ENCODE measurements around the gene PROSER2. TPM values are rescaled to one million over a fixed set of nuclear protein-coding genes. Genes with fewer than 3 reads are reported as not detected.

PROSER2 gene
- total RNA-seq, 1 donor from 2014 or later = 5.7 TPM

- Mint-ChIP-seq H3K36me3 (ENCODE audit: low read depth, unreplicated experiment) (no peaks in the 10 kb centered on the region), H3K9me3 (ENCODE audit: unreplicated experiment) (no peaks in the 10 kb centered on the region), H3K4me1 (ENCODE audit: unreplicated experiment) (peaks cover 13% of the 10 kb centered on the region), H3K27me3 (ENCODE audit: unreplicated experiment) (no peaks in the 10 kb centered on the region), H3K4me3 (ENCODE audit: unreplicated experiment) (no peak overlapping the region), H3K27ac (ENCODE audit: unreplicated experiment) (peak overlapping the region; percentile 88)
- TF ChIP-seq, protein P1, sequence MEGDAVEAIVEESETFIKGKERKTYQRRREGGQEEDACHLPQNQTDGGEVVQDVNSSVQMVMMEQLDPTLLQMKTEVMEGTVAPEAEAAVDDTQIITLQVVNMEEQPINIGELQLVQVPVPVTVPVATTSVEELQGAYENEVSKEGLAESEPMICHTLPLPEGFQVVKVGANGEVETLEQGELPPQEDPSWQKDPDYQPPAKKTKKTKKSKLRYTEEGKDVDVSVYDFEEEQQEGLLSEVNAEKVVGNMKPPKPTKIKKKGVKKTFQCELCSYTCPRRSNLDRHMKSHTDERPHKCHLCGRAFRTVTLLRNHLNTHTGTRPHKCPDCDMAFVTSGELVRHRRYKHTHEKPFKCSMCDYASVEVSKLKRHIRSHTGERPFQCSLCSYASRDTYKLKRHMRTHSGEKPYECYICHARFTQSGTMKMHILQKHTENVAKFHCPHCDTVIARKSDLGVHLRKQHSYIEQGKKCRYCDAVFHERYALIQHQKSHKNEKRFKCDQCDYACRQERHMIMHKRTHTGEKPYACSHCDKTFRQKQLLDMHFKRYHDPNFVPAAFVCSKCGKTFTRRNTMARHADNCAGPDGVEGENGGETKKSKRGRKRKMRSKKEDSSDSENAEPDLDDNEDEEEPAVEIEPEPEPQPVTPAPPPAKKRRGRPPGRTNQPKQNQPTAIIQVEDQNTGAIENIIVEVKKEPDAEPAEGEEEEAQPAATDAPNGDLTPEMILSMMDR (IDR thresholded peaks at IDR 0.05; ENCODE audit: unreplicated experiment) = no peak
- peak; percentile 32 for DNase-seq (ENCODE audit: low spot score)
Observed at GRCh38 chr10:11901833-11902475, 78.8 kb downstream of the PROSER2 start.

GRCh38 chr10:11902646-11903045 lies 79.5 kb downstream of the PROSER2 start:
- Mint-ChIP-seq H3K9me3 (ENCODE audit: unreplicated experiment) (no peaks in the 10 kb centered on the region), H3K4me3 (ENCODE audit: unreplicated experiment) (no peak overlapping the region), H3K27me3 (ENCODE audit: unreplicated experiment) (no peaks in the 10 kb centered on the region), H3K36me3 (ENCODE audit: low read depth, unreplicated experiment) (no peaks in the 10 kb centered on the region), H3K4me1 (ENCODE audit: unreplicated experiment) (peaks cover 13% of the 10 kb centered on the region), H3K27ac (ENCODE audit: unreplicated experiment) (no peak overlapping the region)
- TF ChIP-seq, protein P1 (IDR thresholded peaks at IDR 0.05; ENCODE audit: unreplicated experiment) = no peak
- no peak for DNase-seq (ENCODE audit: low spot score)

DNA sequence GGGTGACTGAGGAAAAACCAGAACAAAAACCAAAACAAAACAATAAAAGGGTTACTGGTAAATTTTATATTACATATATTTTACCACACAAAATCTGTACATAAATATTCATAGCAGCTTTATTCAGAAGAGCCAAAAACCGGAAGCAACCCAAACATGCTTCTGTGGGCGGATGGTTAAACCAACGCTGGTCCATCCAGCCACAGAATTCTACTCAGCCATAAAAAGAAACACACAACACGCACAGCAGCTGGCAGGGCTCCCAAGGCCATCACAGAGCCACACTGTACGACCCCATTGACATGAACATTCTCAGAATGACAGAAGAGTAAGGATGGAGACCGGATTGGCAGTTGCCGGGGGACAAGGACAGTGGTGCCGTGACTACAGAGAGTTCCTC lies 83.6 kb downstream of the PROSER2 start:
- Mint-ChIP-seq H3K4me3 (ENCODE audit: unreplicated experiment) (no peak overlapping the region), H3K9me3 (ENCODE audit: unreplicated experiment) (no peaks in the 10 kb centered on the region), H3K27ac (ENCODE audit: unreplicated experiment) (peak overlapping the region; percentile 45), H3K36me3 (ENCODE audit: low read depth, unreplicated experiment) (no peaks in the 10 kb centered on the region), H3K4me1 (ENCODE audit: unreplicated experiment) (peaks cover 14% of the 10 kb centered on the region), H3K27me3 (ENCODE audit: unreplicated experiment) (peaks cover 2% of the 10 kb centered on the region)
- no peak for DNase-seq (ENCODE audit: low spot score)
- TF ChIP-seq, protein P1 (IDR thresholded peaks at IDR 0.05; ENCODE audit: unreplicated experiment) = no peak

DNA sequence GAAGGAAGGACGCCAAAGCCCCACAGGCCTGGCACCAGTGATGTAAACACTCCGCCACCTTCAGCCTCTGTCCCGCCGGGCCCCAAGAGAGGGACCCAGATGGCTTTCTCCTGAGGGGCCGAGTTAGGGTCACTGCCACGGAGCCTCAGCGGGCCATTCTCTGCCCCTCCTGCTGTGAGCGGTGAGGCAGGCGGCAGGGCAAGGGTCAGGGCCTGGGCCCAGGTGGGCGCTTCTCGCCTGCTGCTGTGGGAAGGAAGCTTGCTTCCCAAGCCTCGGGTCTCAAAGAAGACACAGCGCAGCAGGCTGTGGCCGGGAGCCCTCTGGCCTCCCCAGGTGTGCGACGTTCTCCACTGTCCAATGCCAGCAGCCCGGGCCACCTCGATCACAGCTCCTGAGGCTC lies 84.8 kb downstream of the PROSER2 start:
- peaks cover 7% of the 10 kb centered on the region for H3K4me1 Mint-ChIP-seq (ENCODE audit: unreplicated experiment)
- H3K9me3 Mint-ChIP-seq (ENCODE audit: unreplicated experiment) = no peaks in the 10 kb centered on the region

GRCh38 chr10:11908536-11908935 lies 85.4 kb downstream of the PROSER2 start:
- DNase-seq (ENCODE audit: low spot score) = no peak
- H3K4me3 Mint-ChIP-seq (ENCODE audit: unreplicated experiment) = no peak overlapping the region
- no peaks in the 10 kb centered on the region for H3K36me3 Mint-ChIP-seq (ENCODE audit: low read depth, unreplicated experiment)
- TF ChIP-seq, protein P1 (IDR thresholded peaks at IDR 0.05; ENCODE audit: unreplicated experiment) = no peak
- peaks cover 2% of the 10 kb centered on the region for H3K27me3 Mint-ChIP-seq (ENCODE audit: unreplicated experiment)
- no peak overlapping the region for H3K27ac Mint-ChIP-seq (ENCODE audit: unreplicated experiment)
- H3K4me1 Mint-ChIP-seq (ENCODE audit: unreplicated experiment) = peaks cover 10% of the 10 kb centered on the region
- no peaks in the 10 kb centered on the region for H3K9me3 Mint-ChIP-seq (ENCODE audit: unreplicated experiment)

More for the DNA sequence above, 84.8 kb downstream of the PROSER2 start:
- peaks cover 2% of the 10 kb centered on the region for H3K27me3 Mint-ChIP-seq (ENCODE audit: unreplicated experiment)
- H3K4me3 Mint-ChIP-seq (ENCODE audit: unreplicated experiment) = no peak overlapping the region
- no peaks in the 10 kb centered on the region for H3K36me3 Mint-ChIP-seq (ENCODE audit: low read depth, unreplicated experiment)
- TF ChIP-seq, protein P1 (IDR thresholded peaks at IDR 0.05; ENCODE audit: unreplicated experiment) = no peak
- DNase-seq (ENCODE audit: low spot score) = no peak
- H3K27ac Mint-ChIP-seq (ENCODE audit: unreplicated experiment) = no peak overlapping the region

Measured in endothelial cell (in vitro differentiated cells).